ENCODE data around the gene SCAP. TPM values are rescaled to one million over a fixed set of nuclear protein-coding genes. Genes with fewer than 3 reads are reported as not detected.

Gene SCAP
- total RNA-seq, 1 experiment from 2014 or later = 71.1 TPM

GRCh38 chr3:47432673-47433072 is 43.1 kb downstream of the SCAP start:
- DNase-seq (ENCODE audit: low read depth) = no peak

GRCh38 chr3:47431225-47431624 is 44.5 kb downstream of the SCAP start:
- DNase-seq (ENCODE audit: low read depth) = no peak

- no peak for DNase-seq (ENCODE audit: low read depth)
These were observed 45.1 kb downstream of the SCAP start for GRCh38 chr3:47430606-47431005.

GRCh38 chr3:47429476-47430270 is 46.1 kb downstream of the SCAP start:
- no peak for DNase-seq (ENCODE audit: low read depth)

GRCh38 chr3:47428662-47429061 is 47.1 kb downstream of the SCAP start:
- DNase-seq (ENCODE audit: low read depth) = no peak

- no peak for DNase-seq (ENCODE audit: low read depth)
These were observed 47.9 kb downstream of the SCAP start for GRCh38 chr3:47427866-47428265.

GRCh38 chr3:47425959-47426358 is 49.8 kb downstream of the SCAP start:
- no peak for DNase-seq (ENCODE audit: low read depth)

GRCh38 chr3:47425383-47425778 is 50.4 kb downstream of the SCAP start:
- no peak for DNase-seq (ENCODE audit: low read depth)

- no peak for DNase-seq (ENCODE audit: low read depth)
These were observed 51.0 kb downstream of the SCAP start for GRCh38 chr3:47424434-47425382.

GRCh38 chr3:47423548-47424145 is 52.1 kb downstream of the SCAP start:
- DNase-seq (ENCODE audit: low read depth) = no peak

GRCh38 chr3:47422743-47423142 is 53.0 kb downstream of the SCAP start:
- DNase-seq (ENCODE audit: low read depth) = no peak

GRCh38 chr3:47421741-47422649 is 53.7 kb downstream of the SCAP start:
- peak; percentile 53 for DNase-seq (ENCODE audit: low read depth)

- DNase-seq (ENCODE audit: low read depth) = peak; percentile 92
These were observed 54.9 kb downstream of the SCAP start for GRCh38 chr3:47420511-47421484.

GRCh38 chr3:47420044-47420430 is 55.7 kb downstream of the SCAP start:
- no peak for DNase-seq (ENCODE audit: low read depth)

GRCh38 chr3:47419083-47420043 is 56.4 kb downstream of the SCAP start:
- no peak for DNase-seq (ENCODE audit: low read depth)

- no peak for DNase-seq (ENCODE audit: low read depth)
These were observed 57.3 kb downstream of the SCAP start for GRCh38 chr3:47418167-47419082.

GRCh38 chr3:47416041-47416440 is 59.7 kb downstream of the SCAP start:
- DNase-seq (ENCODE audit: low read depth) = no peak

Measured in LHCN-M2 (cell line).